HL-60 (cell line): Measurements from ENCODE around the gene IL27RA.

ENCODE experiments used
- DNase-seq, 2 experiments: peaks; one replicate each; pipeline ENCODE4 v3.0.0-alpha.2; 2010 to 2020; ENCODE audit warnings: low read depth in 1 of 2, low spot score in 1 of 2
- H3K27ac ChIP-seq: fragments of 250-450 bp; sonication (Bioruptor Pico); replicated peaks from 2 replicates; pipeline ENCODE4 v1.5.1; 2020; ENCODE audit warnings: mild to moderate bottlenecking, moderate library complexity
- H3K27me3 ChIP-seq: fragments of 250-450 bp; sonication (Bioruptor Pico); 2 replicates; pipeline ENCODE4 v1.5.1; 2021; ENCODE audit warnings: mild to moderate bottlenecking, moderate library complexity; ENCODE audit not compliant: insufficient read depth, poor library complexity, severe bottlenecking
- H3K4me3 ChIP-seq: replicated peaks from 2 replicates; pipeline ENCODE4 v1.5.1; 2011; ENCODE audit warnings: mild to moderate bottlenecking, control low read depth, low read length; ENCODE audit not compliant: insufficient read depth
- GABPA ChIP-seq: IDR thresholded peaks from 2 replicates; pipeline ENCODE4 v1.6.1; 2012; ENCODE audit warnings: low read depth
- POLR2AphosphoS5 ChIP-seq: IDR thresholded peaks from 2 replicates; pipeline ENCODE4 v1.6.1; 2012; ENCODE audit warnings: low read depth
- SPI1 ChIP-seq: IDR thresholded peaks from 2 replicates; pipeline ENCODE4 v1.6.1; 2012; ENCODE audit warnings: low read depth, mild to moderate bottlenecking, borderline replicate concordance
- TF ChIP-seq, protein P1 (sequence below): IDR thresholded peaks from one replicate; pipeline ENCODE4 v1.5.1; 2011; ENCODE audit warnings: low read length, control low read depth, inconsistent platforms; ENCODE audit not compliant: insufficient read depth
- TF ChIP-seq, protein P2 (sequence below): IDR thresholded peaks from 2 replicates; pipeline ENCODE4 v1.6.1; 2012; ENCODE audit warnings: low read depth; ENCODE audit not compliant: insufficient replicate concordance

IL27RA gene

DNA sequence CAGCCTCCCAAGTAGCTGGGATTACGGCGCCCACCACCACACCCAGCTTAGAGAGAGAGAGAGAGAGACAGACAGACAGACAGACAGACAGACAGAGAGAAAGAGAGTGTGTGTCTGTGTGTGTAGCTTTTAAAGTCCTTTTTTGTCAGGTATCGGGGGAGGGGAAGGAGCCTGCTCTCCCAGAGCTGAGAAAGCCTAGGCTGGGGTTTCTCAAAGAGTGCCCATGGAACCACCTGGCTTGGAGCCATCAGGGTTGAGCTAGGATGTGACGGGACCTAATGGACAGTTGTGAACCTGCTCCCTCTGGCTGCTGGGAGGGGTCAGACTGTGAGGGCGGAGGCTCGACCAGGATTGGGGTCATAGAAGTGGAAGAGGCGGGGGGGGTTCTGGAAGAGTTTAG, 42.1 kb upstream of the IL27RA start:
- no peak overlapping the region for H3K27ac ChIP-seq
- no peak for DNase-seq
- TF ChIP-seq, protein P1, sequence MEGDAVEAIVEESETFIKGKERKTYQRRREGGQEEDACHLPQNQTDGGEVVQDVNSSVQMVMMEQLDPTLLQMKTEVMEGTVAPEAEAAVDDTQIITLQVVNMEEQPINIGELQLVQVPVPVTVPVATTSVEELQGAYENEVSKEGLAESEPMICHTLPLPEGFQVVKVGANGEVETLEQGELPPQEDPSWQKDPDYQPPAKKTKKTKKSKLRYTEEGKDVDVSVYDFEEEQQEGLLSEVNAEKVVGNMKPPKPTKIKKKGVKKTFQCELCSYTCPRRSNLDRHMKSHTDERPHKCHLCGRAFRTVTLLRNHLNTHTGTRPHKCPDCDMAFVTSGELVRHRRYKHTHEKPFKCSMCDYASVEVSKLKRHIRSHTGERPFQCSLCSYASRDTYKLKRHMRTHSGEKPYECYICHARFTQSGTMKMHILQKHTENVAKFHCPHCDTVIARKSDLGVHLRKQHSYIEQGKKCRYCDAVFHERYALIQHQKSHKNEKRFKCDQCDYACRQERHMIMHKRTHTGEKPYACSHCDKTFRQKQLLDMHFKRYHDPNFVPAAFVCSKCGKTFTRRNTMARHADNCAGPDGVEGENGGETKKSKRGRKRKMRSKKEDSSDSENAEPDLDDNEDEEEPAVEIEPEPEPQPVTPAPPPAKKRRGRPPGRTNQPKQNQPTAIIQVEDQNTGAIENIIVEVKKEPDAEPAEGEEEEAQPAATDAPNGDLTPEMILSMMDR = no peak
- no peak for TF ChIP-seq POLR2AphosphoS5
- TF ChIP-seq, protein P2, sequence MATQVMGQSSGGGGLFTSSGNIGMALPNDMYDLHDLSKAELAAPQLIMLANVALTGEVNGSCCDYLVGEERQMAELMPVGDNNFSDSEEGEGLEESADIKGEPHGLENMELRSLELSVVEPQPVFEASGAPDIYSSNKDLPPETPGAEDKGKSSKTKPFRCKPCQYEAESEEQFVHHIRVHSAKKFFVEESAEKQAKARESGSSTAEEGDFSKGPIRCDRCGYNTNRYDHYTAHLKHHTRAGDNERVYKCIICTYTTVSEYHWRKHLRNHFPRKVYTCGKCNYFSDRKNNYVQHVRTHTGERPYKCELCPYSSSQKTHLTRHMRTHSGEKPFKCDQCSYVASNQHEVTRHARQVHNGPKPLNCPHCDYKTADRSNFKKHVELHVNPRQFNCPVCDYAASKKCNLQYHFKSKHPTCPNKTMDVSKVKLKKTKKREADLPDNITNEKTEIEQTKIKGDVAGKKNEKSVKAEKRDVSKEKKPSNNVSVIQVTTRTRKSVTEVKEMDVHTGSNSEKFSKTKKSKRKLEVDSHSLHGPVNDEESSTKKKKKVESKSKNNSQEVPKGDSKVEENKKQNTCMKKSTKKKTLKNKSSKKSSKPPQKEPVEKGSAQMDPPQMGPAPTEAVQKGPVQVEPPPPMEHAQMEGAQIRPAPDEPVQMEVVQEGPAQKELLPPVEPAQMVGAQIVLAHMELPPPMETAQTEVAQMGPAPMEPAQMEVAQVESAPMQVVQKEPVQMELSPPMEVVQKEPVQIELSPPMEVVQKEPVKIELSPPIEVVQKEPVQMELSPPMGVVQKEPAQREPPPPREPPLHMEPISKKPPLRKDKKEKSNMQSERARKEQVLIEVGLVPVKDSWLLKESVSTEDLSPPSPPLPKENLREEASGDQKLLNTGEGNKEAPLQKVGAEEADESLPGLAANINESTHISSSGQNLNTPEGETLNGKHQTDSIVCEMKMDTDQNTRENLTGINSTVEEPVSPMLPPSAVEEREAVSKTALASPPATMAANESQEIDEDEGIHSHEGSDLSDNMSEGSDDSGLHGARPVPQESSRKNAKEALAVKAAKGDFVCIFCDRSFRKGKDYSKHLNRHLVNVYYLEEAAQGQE = no peak
- TF ChIP-seq SPI1 = no peak
- no peak for TF ChIP-seq GABPA
- no peaks in the 10 kb centered on the region for H3K27me3 ChIP-seq
- H3K4me3 ChIP-seq = no peak overlapping the region

DNA sequence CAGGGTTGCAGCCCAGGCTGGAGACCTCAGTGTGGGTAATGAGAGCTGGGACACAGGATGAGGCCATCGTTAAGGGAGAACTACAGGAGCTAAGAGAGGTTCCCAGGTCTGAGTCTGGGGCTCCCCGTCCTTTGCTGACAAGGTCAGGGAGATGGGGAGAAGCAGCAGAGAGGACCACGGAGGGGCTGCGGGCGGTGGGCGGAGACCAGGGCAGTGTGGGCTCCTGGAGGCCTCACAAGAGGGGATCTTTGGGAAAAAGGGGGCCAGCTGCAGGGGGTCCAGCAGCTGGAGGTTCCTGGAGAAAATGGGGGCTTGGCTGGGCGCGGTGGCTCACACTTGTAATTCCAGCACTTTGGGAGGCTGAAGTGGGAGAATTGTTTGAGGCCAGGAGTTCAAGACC, 41.5 kb upstream of the IL27RA start:
- no peak overlapping the region for H3K27ac ChIP-seq
- H3K4me3 ChIP-seq = no peak overlapping the region
- TF ChIP-seq POLR2AphosphoS5 (no peak), GABPA (no peak), SPI1 (no peak)
- TF ChIP-seq, protein P1 = no peak
- TF ChIP-seq, protein P2 = no peak
- DNase-seq = no peak
- H3K27me3 ChIP-seq = no peaks in the 10 kb centered on the region

DNA sequence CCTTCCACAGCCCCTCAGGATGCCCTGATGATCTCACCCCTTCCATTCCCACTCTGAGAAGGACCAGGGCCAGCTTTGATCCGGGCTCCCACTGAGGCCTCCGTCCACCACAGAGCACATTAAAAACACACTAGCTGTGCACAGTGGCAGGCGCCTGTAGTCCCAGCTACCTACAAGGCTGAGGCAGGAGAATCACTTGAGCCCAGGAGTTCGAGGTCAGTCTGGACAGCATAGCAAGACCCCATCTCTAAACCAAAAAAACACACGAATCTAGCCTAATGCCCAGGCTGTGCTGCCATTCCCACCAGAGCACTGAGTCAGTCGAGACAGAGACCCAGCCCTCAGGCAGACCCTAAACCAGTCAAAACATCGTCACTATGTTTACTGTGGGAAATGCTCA, 39.5 kb upstream of the IL27RA start:
- H3K4me3 ChIP-seq = no peak overlapping the region
- TF ChIP-seq SPI1 (no peak), POLR2AphosphoS5 (no peak)
- TF ChIP-seq, protein P1 = no peak
- H3K27ac ChIP-seq = no peak overlapping the region
- DNase-seq = no peak
- no peaks in the 10 kb centered on the region for H3K27me3 ChIP-seq

DNA sequence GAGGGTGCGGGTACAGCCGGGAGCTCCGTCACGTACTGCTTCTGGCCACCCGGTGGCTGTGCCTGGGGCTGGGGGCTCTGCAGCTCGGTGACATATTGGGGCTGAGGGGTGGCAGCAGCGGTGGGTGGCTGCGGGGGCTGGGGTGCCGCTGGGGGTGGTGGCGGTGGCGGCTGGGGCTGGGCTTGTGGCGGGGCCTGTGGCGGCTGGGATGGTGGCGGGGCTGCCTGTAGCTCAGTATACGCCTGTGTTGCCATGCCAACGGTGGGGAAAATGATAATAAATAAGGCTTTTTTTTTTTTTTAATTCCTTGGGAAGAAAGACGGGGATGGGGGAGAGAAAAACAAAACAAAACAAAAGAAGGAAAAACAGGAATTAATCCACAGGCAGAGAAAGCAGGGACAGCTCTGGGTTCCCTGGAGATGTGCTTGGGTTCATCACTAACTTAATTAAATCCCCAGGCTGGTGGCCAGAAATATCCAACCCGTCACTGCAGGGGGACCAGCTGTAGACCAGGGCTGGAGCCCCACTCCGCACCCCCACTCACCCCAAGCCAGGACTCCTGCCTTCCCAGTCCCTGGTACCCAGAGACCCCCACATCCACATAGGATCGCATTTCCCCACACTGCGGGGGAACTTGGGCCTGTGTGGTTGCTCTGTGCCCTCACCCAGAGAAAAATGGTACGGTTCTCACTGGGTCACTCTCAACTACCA, 37.8 kb upstream of the IL27RA start:
- DNase-seq = no peak
- Histone ChIP-seq H3K4me3 (no peak overlapping the region), H3K27me3 (no peaks in the 10 kb centered on the region), H3K27ac (no peak overlapping the region)
- TF ChIP-seq GABPA (no peak), POLR2AphosphoS5 (no peak), SPI1 (no peak)
- TF ChIP-seq, protein P1 = no peak
- TF ChIP-seq, protein P2 = no peak
